HFF-Myc (cell line): ENCODE data around the gene KLHDC9.
A peak's percentile ranks its signal among the peaks of the same experiment; 100 is the strongest.
"Not testable (repeated sequence)": the region's sequence is repeated elsewhere in the genome, so short reads cannot be mapped to it uniquely, and the experiment has no call there.

Source experiments
- DNase-seq: peaks from one replicate; pipeline ENCODE4 v3.0.0-alpha.2; 2011; ENCODE audit warnings: low read depth; ENCODE audit errors: extremely low read depth
- H3K4me3 ChIP-seq: replicated peaks from 2 replicates; pipeline ENCODE4 v1.5.1; 2011; ENCODE audit warnings: low read depth, mild to moderate bottlenecking, control low read depth, low read length
- TF ChIP-seq, protein P1 (sequence below): IDR thresholded peaks from 2 replicates; pipeline ENCODE4 v1.5.1; 2012; ENCODE audit warnings: mild to moderate bottlenecking, low read depth, low read length, control low read depth; ENCODE audit errors: missing control alignments

Gene KLHDC9

DNA sequence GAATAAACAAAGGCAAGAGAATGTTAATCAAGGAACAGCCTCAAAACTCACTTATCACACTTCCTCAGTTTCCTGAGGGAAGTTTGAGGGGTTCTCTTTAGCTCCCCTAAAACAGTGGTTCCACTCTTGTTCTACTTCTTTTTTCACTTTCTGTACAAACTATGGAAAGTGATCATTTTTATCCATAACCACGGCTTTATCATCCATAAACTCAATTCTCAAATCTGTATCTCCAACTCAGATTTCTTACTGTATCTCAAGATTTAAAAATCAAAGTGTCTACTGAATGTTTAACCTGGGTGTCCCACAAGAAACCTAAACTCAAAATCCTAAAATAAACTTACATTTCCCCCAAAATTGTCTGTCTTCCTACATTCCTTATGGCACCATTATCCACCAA is 15.8 kb downstream of the KLHDC9 start:
- H3K4me3 ChIP-seq = no peak overlapping the region

DNA sequence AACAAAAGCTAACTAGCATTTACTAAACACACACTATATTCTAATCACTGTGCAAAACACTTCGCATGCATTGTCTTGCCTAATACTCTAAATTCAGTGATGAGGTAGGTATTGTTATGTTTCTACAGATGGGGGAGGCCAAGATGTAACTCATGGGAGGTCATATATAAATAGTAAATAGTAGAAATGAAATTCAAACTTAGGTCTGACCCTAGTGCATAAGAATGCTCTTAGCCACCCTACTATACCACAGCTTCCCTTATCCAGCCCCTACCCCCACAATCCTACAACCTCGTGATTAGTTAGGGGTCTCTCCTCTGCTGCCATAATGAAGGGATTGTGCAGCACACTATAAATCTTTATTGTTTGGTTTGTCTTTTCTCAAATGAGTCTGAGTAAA is 16.4 kb downstream of the KLHDC9 start:
- no peak overlapping the region for H3K4me3 ChIP-seq
- DNase-seq = no peak
- TF ChIP-seq, protein P1, sequence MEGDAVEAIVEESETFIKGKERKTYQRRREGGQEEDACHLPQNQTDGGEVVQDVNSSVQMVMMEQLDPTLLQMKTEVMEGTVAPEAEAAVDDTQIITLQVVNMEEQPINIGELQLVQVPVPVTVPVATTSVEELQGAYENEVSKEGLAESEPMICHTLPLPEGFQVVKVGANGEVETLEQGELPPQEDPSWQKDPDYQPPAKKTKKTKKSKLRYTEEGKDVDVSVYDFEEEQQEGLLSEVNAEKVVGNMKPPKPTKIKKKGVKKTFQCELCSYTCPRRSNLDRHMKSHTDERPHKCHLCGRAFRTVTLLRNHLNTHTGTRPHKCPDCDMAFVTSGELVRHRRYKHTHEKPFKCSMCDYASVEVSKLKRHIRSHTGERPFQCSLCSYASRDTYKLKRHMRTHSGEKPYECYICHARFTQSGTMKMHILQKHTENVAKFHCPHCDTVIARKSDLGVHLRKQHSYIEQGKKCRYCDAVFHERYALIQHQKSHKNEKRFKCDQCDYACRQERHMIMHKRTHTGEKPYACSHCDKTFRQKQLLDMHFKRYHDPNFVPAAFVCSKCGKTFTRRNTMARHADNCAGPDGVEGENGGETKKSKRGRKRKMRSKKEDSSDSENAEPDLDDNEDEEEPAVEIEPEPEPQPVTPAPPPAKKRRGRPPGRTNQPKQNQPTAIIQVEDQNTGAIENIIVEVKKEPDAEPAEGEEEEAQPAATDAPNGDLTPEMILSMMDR = no peak

More for the DNA sequence above, 15.8 kb downstream of the KLHDC9 start:
- TF ChIP-seq, protein P1 = no peak
- no peak for DNase-seq

DNA sequence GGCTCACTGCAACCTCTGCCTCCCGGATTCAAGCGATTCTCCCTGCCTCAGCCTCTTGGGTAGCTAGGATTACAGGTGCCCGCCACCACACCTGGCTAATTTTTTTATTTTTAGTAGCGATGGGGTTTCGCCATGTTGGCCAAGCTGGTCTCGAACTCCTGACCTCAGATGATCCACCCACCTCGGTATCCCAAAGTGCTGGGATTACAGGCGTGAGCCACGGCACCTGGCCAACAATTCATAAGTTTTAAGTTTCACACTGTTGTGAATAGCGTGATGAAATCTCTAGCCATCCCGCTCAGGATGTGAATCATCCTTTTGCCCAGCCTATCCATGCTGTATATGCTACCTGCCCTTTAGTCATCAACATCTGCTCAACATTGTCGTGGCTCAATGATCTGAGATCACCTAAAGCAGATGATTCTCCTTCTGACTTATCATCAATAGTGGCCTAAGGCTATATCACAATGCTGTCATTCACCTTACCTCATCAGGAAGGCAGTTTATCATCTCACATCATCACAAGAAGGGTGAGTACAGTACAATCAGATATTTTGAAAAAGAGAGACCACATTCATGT is 17.1 kb downstream of the KLHDC9 start:
- TF ChIP-seq, protein P1 = no peak

DNA sequence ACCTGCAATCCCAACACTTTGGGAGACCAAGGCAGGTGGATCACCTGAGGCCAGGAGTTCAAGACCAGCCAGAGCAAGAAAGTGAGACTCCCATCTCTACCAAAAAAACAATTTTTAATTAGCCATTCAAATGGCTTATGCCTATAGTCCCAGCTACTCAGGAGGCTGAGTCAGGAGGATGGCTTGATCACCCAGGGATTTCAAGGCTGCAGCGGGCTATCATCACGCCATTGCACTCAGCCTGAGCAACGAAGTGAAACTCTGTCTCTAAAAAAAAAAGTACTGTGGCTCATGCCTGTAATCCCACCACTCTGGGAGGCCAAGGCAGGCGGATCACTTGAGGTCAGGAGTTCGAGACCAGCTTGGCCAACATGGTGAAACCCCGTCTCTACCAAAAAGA is 17.8 kb downstream of the KLHDC9 start:
- DNase-seq = not testable (repeated sequence)
- H3K4me3 ChIP-seq = peak overlapping the region; percentile 92

More for the DNA sequence above, 17.1 kb downstream of the KLHDC9 start:
- DNase-seq = no peak
- H3K4me3 ChIP-seq = peak overlapping the region; percentile 92

DNA sequence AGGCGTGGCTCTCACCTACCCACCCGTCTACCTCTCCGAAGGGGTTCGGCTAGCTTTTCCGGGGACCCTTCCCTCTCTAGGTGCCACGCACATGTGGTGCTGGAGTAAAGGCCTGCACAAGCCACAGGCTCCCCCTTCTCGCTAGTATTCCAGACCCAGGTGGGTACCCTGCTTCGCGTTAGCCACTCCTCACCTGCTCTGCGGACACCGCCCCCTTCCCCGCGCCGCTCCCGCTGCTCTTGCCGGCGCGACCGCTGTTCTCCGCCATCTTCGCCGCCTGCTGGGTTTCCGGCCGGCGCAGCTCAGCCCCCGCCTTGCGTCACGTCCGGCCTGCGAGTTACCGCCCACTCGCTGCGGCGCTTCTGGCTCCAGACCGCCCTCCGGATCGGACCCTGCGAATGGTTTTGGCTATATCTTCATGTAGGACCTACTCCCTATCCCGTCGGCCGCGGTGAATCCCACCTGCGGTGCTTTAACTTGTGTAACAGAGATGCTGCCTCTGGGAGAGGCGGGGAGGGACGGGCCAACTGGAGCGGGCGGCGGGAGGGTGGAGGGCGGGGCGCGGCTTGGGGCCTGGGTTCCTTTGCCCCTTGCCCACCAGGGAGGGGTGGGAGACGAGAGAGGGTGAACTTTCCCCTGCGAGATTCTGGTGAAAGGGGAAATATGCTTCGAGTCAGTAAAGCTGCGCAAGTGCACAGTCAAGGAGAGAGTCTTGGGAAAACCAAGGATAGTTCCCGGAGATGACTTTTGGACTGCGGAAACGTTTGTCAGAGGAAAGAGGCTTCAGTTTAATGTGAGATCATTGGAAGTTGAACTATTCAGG is 19.8 kb downstream of the KLHDC9 start, which contains the start of the genes NIT1 and PFDN2:
Gene NIT1 (plus strand): TSS at position 347 of the 823 bp plus-strand sequence. CDS start 72 bp downstream, at position 419.
Gene PFDN2 (minus strand): TSS at position 279 of the 823 bp plus-strand sequence. CDS start 11 bp downstream, at position 268.
- H3K4me3 ChIP-seq = peak within 1 kb of the TSS; percentile 92
- TF ChIP-seq, protein P1 = no peak
- DNase-seq = no peak

DNA sequence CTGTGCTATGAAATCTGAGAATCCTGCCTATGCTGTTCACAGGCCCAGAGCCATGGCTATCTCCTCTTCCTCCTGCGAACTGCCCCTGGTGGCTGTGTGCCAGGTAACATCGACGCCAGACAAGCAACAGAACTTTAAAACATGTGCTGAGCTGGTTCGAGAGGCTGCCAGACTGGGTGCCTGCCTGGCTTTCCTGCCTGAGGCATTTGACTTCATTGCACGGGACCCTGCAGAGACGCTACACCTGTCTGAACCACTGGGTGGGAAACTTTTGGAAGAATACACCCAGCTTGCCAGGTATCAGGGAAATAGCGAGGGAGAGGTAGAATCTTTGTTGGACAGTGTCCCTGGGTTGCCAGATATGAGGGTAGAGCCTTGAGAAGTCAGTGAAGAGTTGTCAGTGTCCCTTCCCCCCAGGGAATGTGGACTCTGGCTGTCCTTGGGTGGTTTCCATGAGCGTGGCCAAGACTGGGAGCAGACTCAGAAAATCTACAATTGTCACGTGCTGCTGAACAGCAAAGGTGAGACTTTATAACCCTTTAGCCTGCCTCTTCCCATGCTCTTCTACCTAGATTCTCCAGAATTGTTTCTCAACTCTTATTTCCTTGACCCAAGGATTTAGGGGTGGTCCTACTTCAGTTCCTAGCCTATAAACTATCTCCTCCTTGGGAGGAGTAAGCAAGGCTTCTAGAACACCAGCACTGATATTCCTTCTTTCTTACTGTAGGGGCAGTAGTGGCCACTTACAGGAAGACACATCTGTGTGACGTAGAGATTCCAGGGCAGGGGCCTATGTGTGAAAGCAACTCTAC is 21.1 kb downstream of the KLHDC9 start:
- DNase-seq = no peak
- TF ChIP-seq, protein P1 = peak; percentile 19
- peak overlapping the region; percentile 92 for H3K4me3 ChIP-seq
